NCI-H82 treated with DMSO at 0.1 percent for 48 hours (cell line): ENCODE measurements around the gene FLT3.

Experiments
- DNase-seq: peaks from one replicate; lab custom pipeline; 2025; ENCODE audit not compliant: unreplicated experiment; lab: John Stamatoyannopoulos, UW

The FLT3 gene

GRCh38 chr13:27963491-27963890 is 136.9 kb downstream of the FLT3 start:
- DNase-seq: no peak

- no peak for DNase-seq
These were observed 137.4 kb downstream of the FLT3 start for GRCh38 chr13:27962982-27963381.

- no peak for DNase-seq
These were observed 138.1 kb downstream of the FLT3 start for GRCh38 chr13:27962128-27962841.

GRCh38 chr13:27961227-27962085 is 138.9 kb downstream of the FLT3 start:
- DNase-seq: no peak

GRCh38 chr13:27960362-27961226 is 139.8 kb downstream of the FLT3 start:
- no peak for DNase-seq

- DNase-seq: no peak
These were observed 140.4 kb downstream of the FLT3 start for GRCh38 chr13:27959976-27960361.

- no peak for DNase-seq
These were observed 143.6 kb downstream of the FLT3 start for GRCh38 chr13:27956576-27957300.

- DNase-seq: no peak
These were observed 145.3 kb downstream of the FLT3 start for GRCh38 chr13:27955014-27955591.

- DNase-seq: no peak
These were observed 145.9 kb downstream of the FLT3 start for GRCh38 chr13:27954406-27954851.

GRCh38 chr13:27953676-27954405 is 146.5 kb downstream of the FLT3 start:
- DNase-seq: no peak
